DMS53 (cell line): ENCODE measurements around the gene ABCB6.

ENCODE experiments used
- DNase-seq: peaks from one replicate; lab custom pipeline; 2025; lab: John Stamatoyannopoulos, UW

ABCB6 gene

GRCh38 chr2:219168932-219169331, 49.8 kb downstream of the ABCB6 start:
- DNase-seq, result no peak

GRCh38 chr2:219168526-219168925, 50.2 kb downstream of the ABCB6 start:
- DNase-seq, result no peak

GRCh38 chr2:219167997-219168396, 50.8 kb downstream of the ABCB6 start:
- DNase-seq, result no peak

GRCh38 chr2:219165058-219165911, 53.5 kb downstream of the ABCB6 start:
- DNase-seq, result no peak

- no peak for DNase-seq
Measured at GRCh38 chr2:219163156-219163555, 55.6 kb downstream of the ABCB6 start.

- DNase-seq, result no peak
Measured at GRCh38 chr2:219161097-219161496, 57.7 kb downstream of the ABCB6 start.

GRCh38 chr2:219160186-219161017, 58.4 kb downstream of the ABCB6 start, which contains the start of gene NHEJ1:
Gene NHEJ1, minus strand, starts transcription at chr2:219160815. Its CDS starts 2,453 bp downstream, at chr2:219158362.
- DNase-seq, result peak; percentile 94
